ENCODE data around the gene PRKCD. TPM values are rescaled to one million over a fixed set of nuclear protein-coding genes. Genes with fewer than 3 reads are reported as not detected.

The PRKCD gene
- total RNA-seq, 1 experiment from 2014 or later = 34.3 TPM

DNA sequence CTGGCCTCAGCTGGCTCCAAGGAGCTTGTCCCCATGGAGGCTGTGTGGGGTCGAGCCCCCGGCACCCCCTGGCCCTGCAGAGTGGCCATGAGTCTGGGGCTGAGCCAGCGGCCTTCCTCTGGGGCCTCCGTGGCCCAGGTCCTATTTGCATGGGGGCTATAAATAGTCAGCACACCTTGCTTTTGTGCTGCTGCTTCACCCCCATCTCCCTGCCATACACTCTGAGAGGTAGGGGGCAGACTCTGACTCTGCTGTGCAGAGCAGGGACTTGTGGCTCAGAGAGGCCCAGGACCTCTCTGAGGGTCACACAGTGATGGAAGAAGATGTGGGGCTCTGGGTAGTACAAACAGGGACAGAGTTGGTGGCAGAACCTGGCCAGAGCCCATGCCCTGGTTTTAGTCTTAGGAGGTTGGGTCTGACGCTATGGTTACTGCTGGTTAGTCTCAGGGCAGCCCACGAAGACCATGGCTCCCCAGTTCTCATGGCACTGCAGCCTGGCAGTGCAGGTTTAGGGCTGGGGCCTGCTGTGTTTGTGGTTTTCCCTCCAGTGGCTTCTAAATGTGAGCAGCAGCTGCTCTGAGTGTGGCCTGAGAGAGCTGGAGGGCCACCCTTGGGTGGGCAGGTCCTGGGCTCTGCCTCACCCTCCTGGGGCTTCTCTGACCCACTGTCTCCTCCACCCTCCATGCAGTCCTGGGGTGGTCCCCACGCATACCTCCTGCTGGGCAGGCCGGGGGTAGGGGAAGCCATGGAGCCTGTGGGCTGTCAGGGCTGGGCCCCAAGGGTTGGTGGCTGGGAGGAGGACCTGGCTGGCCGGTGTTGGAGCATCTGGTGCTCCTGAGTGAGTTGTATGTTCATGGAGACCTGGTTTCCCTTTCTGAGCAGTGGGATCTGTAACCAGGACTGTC lies 13.6 kb downstream of the PRKCD start:
- Histone ChIP-seq H3K36me3 (ENCODE audit: low read depth) (no peaks in the 10 kb centered on the region), H3F3A (ENCODE audit: insufficient read depth, low read depth) (no peaks in the 10 kb centered on the region), H3K4me2 (no peak overlapping the region), H3K4me3 (no peak overlapping the region), H2AFZ (no peak overlapping the region), H4K20me1 (ENCODE audit: insufficient read depth) (no peaks in the 10 kb centered on the region), H3K4me1 (replicated peaks; ENCODE audit: insufficient read depth) (no peaks in the 10 kb centered on the region), H3K9me2 (ENCODE audit: insufficient read depth) (no peaks in the 10 kb centered on the region), H3K9me3 (ENCODE audit: insufficient read depth, low read depth) (no peaks in the 10 kb centered on the region), H3K27ac (no peak overlapping the region), H3K27me3 (ENCODE audit: insufficient read depth, low read depth) (no peaks in the 10 kb centered on the region), H3K79me2 (ENCODE audit: low read depth) (0 out of 2 replicates have a peak, but pooled peaks cover 2% of the 10 kb centered on the region)
- TF ChIP-seq, protein P1, sequence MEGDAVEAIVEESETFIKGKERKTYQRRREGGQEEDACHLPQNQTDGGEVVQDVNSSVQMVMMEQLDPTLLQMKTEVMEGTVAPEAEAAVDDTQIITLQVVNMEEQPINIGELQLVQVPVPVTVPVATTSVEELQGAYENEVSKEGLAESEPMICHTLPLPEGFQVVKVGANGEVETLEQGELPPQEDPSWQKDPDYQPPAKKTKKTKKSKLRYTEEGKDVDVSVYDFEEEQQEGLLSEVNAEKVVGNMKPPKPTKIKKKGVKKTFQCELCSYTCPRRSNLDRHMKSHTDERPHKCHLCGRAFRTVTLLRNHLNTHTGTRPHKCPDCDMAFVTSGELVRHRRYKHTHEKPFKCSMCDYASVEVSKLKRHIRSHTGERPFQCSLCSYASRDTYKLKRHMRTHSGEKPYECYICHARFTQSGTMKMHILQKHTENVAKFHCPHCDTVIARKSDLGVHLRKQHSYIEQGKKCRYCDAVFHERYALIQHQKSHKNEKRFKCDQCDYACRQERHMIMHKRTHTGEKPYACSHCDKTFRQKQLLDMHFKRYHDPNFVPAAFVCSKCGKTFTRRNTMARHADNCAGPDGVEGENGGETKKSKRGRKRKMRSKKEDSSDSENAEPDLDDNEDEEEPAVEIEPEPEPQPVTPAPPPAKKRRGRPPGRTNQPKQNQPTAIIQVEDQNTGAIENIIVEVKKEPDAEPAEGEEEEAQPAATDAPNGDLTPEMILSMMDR (conservative IDR thresholded peaks at IDR 0.05) = no peak
- no peak for TF ChIP-seq EZH2 (IDR thresholded peaks at IDR 0.05; ENCODE audit: low read depth)
- BruUV-seq (replicated peaks) = no TSS peak
- intact Hi-C loops (cut with micrococcal nuclease; ENCODE audit: unreplicated experiment) = no loop called here
- CTCF ChIA-PET = no interaction called here
- no peak for DNase-seq
- POLR2A ChIA-PET (ENCODE audit: unreplicated experiment) = no interaction called here

GRCh38 chr3:53175613-53176540 lies 14.9 kb downstream of the PRKCD start:
- Histone ChIP-seq H3K27ac (no peak overlapping the region), H3K9me2 (ENCODE audit: insufficient read depth) (no peaks in the 10 kb centered on the region), H4K20me1 (ENCODE audit: insufficient read depth) (no peaks in the 10 kb centered on the region), H3K4me3 (no peak overlapping the region), H3F3A (ENCODE audit: insufficient read depth, low read depth) (no peaks in the 10 kb centered on the region), H3K4me1 (replicated peaks; ENCODE audit: insufficient read depth) (no peaks in the 10 kb centered on the region), H3K27me3 (ENCODE audit: insufficient read depth, low read depth) (no peaks in the 10 kb centered on the region), H3K36me3 (ENCODE audit: low read depth) (no peaks in the 10 kb centered on the region), H3K79me2 (ENCODE audit: low read depth) (no peaks in the 10 kb centered on the region), H2AFZ (no peak overlapping the region), H3K4me2 (no peak overlapping the region), H3K9me3 (ENCODE audit: insufficient read depth, low read depth) (no peaks in the 10 kb centered on the region)
- intact Hi-C loops (cut with micrococcal nuclease; ENCODE audit: unreplicated experiment) = no loop called here
- DNase-seq = no peak
- BruUV-seq (replicated peaks) = no TSS peak
- TF ChIP-seq, protein P1 (conservative IDR thresholded peaks at IDR 0.05) = no peak
- TF ChIP-seq EZH2 (IDR thresholded peaks at IDR 0.05; ENCODE audit: low read depth) = no peak
- POLR2A ChIA-PET (ENCODE audit: unreplicated experiment) = no interaction called here
- CTCF ChIA-PET = no interaction called here

- Histone ChIP-seq H3K27me3 (ENCODE audit: insufficient read depth, low read depth) (no peaks in the 10 kb centered on the region), H4K20me1 (ENCODE audit: insufficient read depth) (no peaks in the 10 kb centered on the region), H3K27ac (no peak overlapping the region), H3F3A (ENCODE audit: insufficient read depth, low read depth) (no peaks in the 10 kb centered on the region), H3K9me2 (ENCODE audit: insufficient read depth) (no peaks in the 10 kb centered on the region), H3K79me2 (ENCODE audit: low read depth) (no peaks in the 10 kb centered on the region), H3K4me1 (replicated peaks; ENCODE audit: insufficient read depth) (no peaks in the 10 kb centered on the region), H3K36me3 (ENCODE audit: low read depth) (no peaks in the 10 kb centered on the region), H3K4me3 (no peak overlapping the region), H2AFZ (no peak overlapping the region), H3K9me3 (ENCODE audit: insufficient read depth, low read depth) (no peaks in the 10 kb centered on the region), H3K4me2 (no peak overlapping the region)
- intact Hi-C loops (cut with micrococcal nuclease; ENCODE audit: unreplicated experiment) = no loop called here
- CTCF ChIA-PET = no interaction called here
- no peak for TF ChIP-seq EZH2 (IDR thresholded peaks at IDR 0.05; ENCODE audit: low read depth)
- TF ChIP-seq, protein P1 (conservative IDR thresholded peaks at IDR 0.05) = no peak
- POLR2A ChIA-PET (ENCODE audit: unreplicated experiment) = no interaction called here
- no TSS peak for BruUV-seq (replicated peaks)
- DNase-seq = no peak
Measured at GRCh38 chr3:53178246-53178645, 17.2 kb downstream of the PRKCD start.
